Esophagus muscularis mucosa (tissue), 4 donors: ENCODE measurements around the gene GCSAM. TPM values are rescaled to one million over a fixed set of nuclear protein-coding genes. Genes with fewer than 3 reads are reported as not detected.

Source experiments
- DNase-seq: peaks from one replicate; pipeline ENCODE4 v3.0.0-alpha.2; 2017; ENCODE audit errors: extremely low spot score
- H3K27ac ChIP-seq, 4 donors: fragments of 200-600 bp; sonication (generic); replicated peaks in 1 of 4; 1 replicate in 3 of 4; 2 replicates in 1 of 4; pipeline ENCODE4 v1.5.1; 2016 to 2019; ENCODE audit warnings: mild to moderate bottlenecking in 1 of 4
- H3K27me3 ChIP-seq, 4 donors: fragments of 200-600 bp; sonication (generic); one replicate each; pipeline versions ENCODE4 v1.5.1 to v1.6.0; 2016 to 2019
- H3K36me3 ChIP-seq, 4 donors: fragments of 200-600 bp; sonication (generic); one replicate each; pipeline ENCODE4 v1.5.1; 2016 to 2019
- H3K4me1 ChIP-seq, 4 donors: fragments of 200-600 bp; sonication (generic); one replicate each; pipeline ENCODE4 v1.5.1; 2016 to 2019
- H3K4me3 ChIP-seq, 4 donors: fragments of 200-600 bp; sonication (generic); 1 replicate in 2 of 4; 2 replicates in 2 of 4; pipeline ENCODE4 v1.5.1; 2016 to 2019; ENCODE audit warnings: mild to moderate bottlenecking in 4 of 4, moderate library complexity in 1 of 4
- H3K9me3 ChIP-seq, 4 donors: fragments of 200-600 bp; sonication (generic); 1 replicate in 3 of 4; 2 replicates in 1 of 4; pipeline ENCODE4 v1.5.1; 2016 to 2019
- CTCF ChIP-seq, 3 experiments: fragments of 200-600 bp in 2 of 3; fragments of 450-650 bp in 1 of 3; sonication (generic) in 2 of 3; IDR thresholded peaks; one replicate each; pipeline ENCODE4 v1.5.1; 2017 to 2019; ENCODE audit warnings: antibody characterized with exemption in 3 of 3, mild to moderate bottlenecking in 2 of 3, moderate library complexity in 1 of 3
- EP300 ChIP-seq: sonication (generic); formaldehyde crosslinking; IDR thresholded peaks from one replicate; pipeline ENCODE4 v1.6.1; 2017; ENCODE audit warnings: antibody characterized with exemption
- POLR2A ChIP-seq: fragments of 450-650 bp; IDR thresholded peaks from one replicate; pipeline ENCODE4 v1.6.1; 2017; ENCODE audit warnings: antibody characterized with exemption, moderate library complexity, mild to moderate bottlenecking, low read depth
- POLR2AphosphoS5 ChIP-seq, 2 donors: sonication (generic); formaldehyde crosslinking; IDR thresholded peaks; one replicate each; pipeline ENCODE4 v1.6.1; 2017; ENCODE audit warnings: antibody characterized with exemption in 2 of 2
- WGBS: methylation state at CpG from one replicate; pipeline ENCODE4 v1.1.5; 2018; 5-methylcytosine and 5-hydroxymethylcytosine counted together
- intact Hi-C: fragments of 100-400 bp; cut with DNase I; formaldehyde crosslinking; loops from one replicate; pipeline ENCODE4 v1.15.1; 2023
- total RNA-seq, 4 donors: library from RNA; depleted of rRNA; stranded (reverse); fragments of >200 nt; gene quantifications; one replicate each; pipeline versions ENCODE4 v1.1.0 to v1.2.1, GENCODE V29; 2016

Gene GCSAM
- total RNA-seq, 4 donors from 2014 or later = 0.33 TPM; not detected in 3

DNA sequence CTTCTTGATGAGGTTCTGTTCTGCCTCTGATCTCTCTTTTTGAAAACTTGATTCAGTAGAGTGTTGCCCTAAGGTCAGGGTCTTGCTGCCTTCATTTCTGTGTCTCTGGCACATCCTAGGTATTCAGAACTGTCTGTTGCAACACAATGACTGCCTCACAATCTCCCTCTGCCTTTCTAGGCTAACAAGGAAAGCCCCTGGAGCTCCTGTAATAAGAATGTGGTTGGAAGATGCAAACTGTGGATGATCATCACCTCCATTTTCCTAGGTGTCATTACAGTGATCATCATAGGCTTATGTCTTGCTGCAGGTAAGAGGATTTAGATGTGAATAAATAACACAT lies 39.9 kb downstream of the GCSAM start:
- no peaks in the 10 kb centered on the region for H3K36me3 ChIP-seq
- TF ChIP-seq EP300 = no peak
- TF ChIP-seq POLR2AphosphoS5 (IDR thresholded peaks at IDR 0.05) = no peak
- no peak for TF ChIP-seq CTCF (IDR thresholded peaks at IDR 0.05)
- no peak for TF ChIP-seq POLR2A
- H3K9me3 ChIP-seq = no peaks in the 10 kb centered on the region
- H3K4me1 ChIP-seq = peaks cover 0 to 16% (median 7%) of the 10 kb centered on the region in 4 donors
- DNase-seq = no peak
- no peaks in the 10 kb centered on the region for H3K27me3 ChIP-seq
- no peak overlapping the region for H3K27ac ChIP-seq
- no peak overlapping the region for H3K4me3 ChIP-seq
- intact Hi-C loops = no loop called here

DNA sequence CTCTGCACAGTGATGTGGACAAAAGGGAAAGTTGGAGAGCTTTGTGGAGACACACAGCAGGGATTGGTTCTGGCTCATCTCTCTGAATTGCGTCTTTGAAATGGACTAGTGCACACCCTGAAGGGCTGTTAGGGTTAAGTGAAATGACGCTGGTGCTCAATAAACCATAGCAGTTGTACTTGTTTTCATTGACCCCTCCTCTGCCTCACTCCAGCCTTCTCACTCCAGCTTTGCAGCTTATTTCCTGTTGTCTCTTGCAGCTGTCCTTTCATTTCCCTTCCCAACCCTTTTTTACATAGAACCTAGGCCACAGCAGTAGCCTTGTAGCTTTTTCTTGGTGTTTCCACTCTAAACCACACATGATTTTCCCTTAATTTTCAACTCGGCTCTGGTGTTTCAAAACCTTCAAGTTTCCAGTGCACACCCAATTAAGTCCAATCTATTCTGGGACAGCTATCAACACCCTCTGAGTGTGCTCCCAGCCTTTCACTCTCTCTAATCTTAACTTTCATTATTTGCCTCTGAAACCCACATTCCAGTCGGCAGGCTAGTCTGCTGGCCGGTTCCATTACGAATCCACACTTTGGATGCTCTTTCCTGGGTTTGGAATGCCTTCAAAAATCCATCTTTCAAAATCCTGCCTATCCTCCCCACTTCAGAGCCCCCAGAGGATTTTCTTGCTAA lies 40.4 kb downstream of the GCSAM start:
- no peak overlapping the region for H3K27ac ChIP-seq
- H3K4me1 ChIP-seq = peaks cover 2 to 19% (median 7%) of the 10 kb centered on the region in 4 donors
- no peaks in the 10 kb centered on the region for H3K36me3 ChIP-seq
- TF ChIP-seq CTCF (IDR thresholded peaks at IDR 0.05) = no peak
- TF ChIP-seq POLR2AphosphoS5 (IDR thresholded peaks at IDR 0.05) = no peak
- TF ChIP-seq EP300 = no peak
- no peak for TF ChIP-seq POLR2A
- 47% methylated on average over 6 of the region's 6 CpGs for WGBS
- no peak for DNase-seq
- intact Hi-C loops = no loop called here
- no peak overlapping the region for H3K4me3 ChIP-seq
- H3K9me3 ChIP-seq = no peaks in the 10 kb centered on the region
- no peaks in the 10 kb centered on the region for H3K27me3 ChIP-seq

DNA sequence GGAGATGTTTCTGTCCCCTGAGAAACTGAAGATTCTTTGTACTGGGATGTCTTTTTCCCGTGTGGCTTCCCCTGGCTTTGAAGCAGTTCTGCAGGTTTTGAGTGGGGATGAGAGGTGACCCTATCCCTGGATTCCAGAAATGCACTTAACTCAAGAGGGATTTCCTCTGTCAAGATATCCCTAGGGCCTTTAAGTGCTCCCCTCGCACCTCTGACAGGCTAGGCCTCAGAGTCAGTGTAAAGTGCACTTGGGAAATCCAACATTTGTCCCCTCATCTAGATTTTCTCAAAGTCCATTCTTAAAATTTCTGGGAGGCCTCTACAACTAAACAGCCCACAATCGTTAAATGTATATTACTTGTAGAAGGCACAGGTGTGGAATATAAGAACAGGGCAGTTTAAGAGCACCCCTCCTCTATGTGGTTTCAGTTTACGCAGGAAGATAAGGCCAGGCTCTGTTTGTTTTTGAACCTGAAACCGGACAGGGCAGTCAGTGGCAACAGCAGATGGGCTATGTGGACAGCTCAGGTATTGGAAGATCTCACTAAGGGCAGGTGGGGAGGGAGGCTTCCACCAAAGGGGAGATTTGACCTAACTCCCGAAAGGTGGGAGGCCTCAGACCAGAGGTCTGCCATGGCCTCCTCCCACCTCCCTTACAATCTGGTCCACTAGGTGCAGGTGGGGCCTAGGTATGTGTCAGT lies 42.0 kb downstream of the GCSAM start:
- H3K36me3 ChIP-seq = no peaks in the 10 kb centered on the region
- H3K27ac ChIP-seq = no peak overlapping the region
- DNase-seq = no peak
- H3K4me3 ChIP-seq = no peak overlapping the region
- H3K9me3 ChIP-seq = no peaks in the 10 kb centered on the region
- intact Hi-C loops = no loop called here
- peaks cover 13 to 29% (median 16%) of the 10 kb centered on the region in 4 donors for H3K4me1 ChIP-seq
- H3K27me3 ChIP-seq = no peaks in the 10 kb centered on the region
- 87% methylated on average over 6 of the region's 6 CpGs for WGBS
- TF ChIP-seq POLR2A (no peak), EP300 (no peak), POLR2AphosphoS5 (IDR thresholded peaks at IDR 0.05) (no peak), CTCF (IDR thresholded peaks at IDR 0.05) (no peak)

GRCh38 chr3:112089956-112090886 lies 42.8 kb downstream of the GCSAM start:
- Histone ChIP-seq H3K27me3 (no peaks in the 10 kb centered on the region), H3K9me3 (no peaks in the 10 kb centered on the region), H3K27ac (no peak overlapping the region), H3K36me3 (no peaks in the 10 kb centered on the region), H3K4me1 (peaks cover 18 to 35% (median 20%) of the 10 kb centered on the region in 4 donors), H3K4me3 (no peak overlapping the region)
- TF ChIP-seq POLR2AphosphoS5 (IDR thresholded peaks at IDR 0.05) (no peak), POLR2A (no peak), EP300 (no peak), CTCF (IDR thresholded peaks at IDR 0.05) (no peak)
- intact Hi-C loops = no loop called here
- WGBS = 77% methylated on average over 9 of the region's 9 CpGs
- no peak for DNase-seq
